ENCODE measurements around the gene PRKACB. TPM values are rescaled to one million over a fixed set of nuclear protein-coding genes. Genes with fewer than 3 reads are reported as not detected.

Gene PRKACB
- total RNA-seq, 1 experiment from 2014 or later: 135 TPM

GRCh38 chr1:84214115-84214956 lies 70.3 kb downstream of the PRKACB start:
- Histone ChIP-seq H3K27me3 (ENCODE audit: insufficient read depth, low read length) (no peaks in the 10 kb centered on the region), H3K9me3 (ENCODE audit: control insufficient read depth in 1 of 2, insufficient read depth in 1 of 2, low read depth in 1 of 2, low read length in 2 of 2) (no peaks in the 10 kb centered on the region), H3K4me1 (ENCODE audit: control insufficient read depth in 1 of 2, insufficient read depth in 2 of 2, low read length in 2 of 2) (peaks cover 24 to 37% of the 10 kb centered on the region in 2 experiments), H3K4me3 (replicated peaks in 1 of 2; ENCODE audit: low read depth in 1 of 2, low read length in 2 of 2) (no peak overlapping the region), H3K9ac (ENCODE audit: low read length) (no peak overlapping the region), H3K4me2 (ENCODE audit: low read length) (peak overlapping the region; percentile 36), H2AFZ (ENCODE audit: low read depth, low read length, poor library complexity, severe bottlenecking) (no peak overlapping the region), H4K20me1 (ENCODE audit: insufficient read depth) (no peaks in the 10 kb centered on the region), H3K9me2 (ENCODE audit: insufficient read depth) (no peaks in the 10 kb centered on the region), H3K79me2 (ENCODE audit: insufficient read depth, low read length) (no peaks in the 10 kb centered on the region), H3K36me3 (ENCODE audit: control insufficient read depth in 1 of 2, insufficient read depth in 2 of 2, low read length in 2 of 2) (peaks cover 5 to 16% of the 10 kb centered on the region in 2 experiments; a peak in 2 of 4 replicates), H3K27ac (ENCODE audit: low read depth, low read length) (peak overlapping the region; percentile 62)
- ChIA-PET RAD21 (ENCODE audit: low non-redundant PET in 1 of 2, low total read pairs in 2 of 2, uncharacterized antibody in 2 of 2, unreplicated experiment in 2 of 2) (interaction anchor here in 1 of 2 experiments (0.7 kb wide), 1 partner anchor 267 kb away, joined by 5 read pairs; no protein-coding TSS in a partner anchor), CTCF (no interaction called here), POLR2A (no interaction called here)
- ATAC-seq: peak; percentile 69
- no TSS peak for BruUV-seq (replicated peaks)
- no peak for DNase-seq (ENCODE audit: low read depth, low spot score)
- intact Hi-C loops (cut with micrococcal nuclease): no loop called here
- TF ChIP-seq TCF7L2 (IDR thresholded peaks at IDR 0.05; ENCODE audit: borderline replicate concordance, extremely low read depth, insufficient read depth, insufficient read length) (no peak), SIN3A (IDR thresholded peaks at IDR 0.05; ENCODE audit: low read depth) (no peak), ZNF274 (IDR thresholded peaks at IDR 0.05; ENCODE audit: low read depth, low read length) (no peak), RAD21 (IDR thresholded peaks at IDR 0.05; ENCODE audit: low read depth) (no peak), FOSL1 (IDR thresholded peaks at IDR 0.05; ENCODE audit: low read depth) (peak; percentile 17; the same call in 1 of the 2 replicates), POLR2AphosphoS5 (IDR thresholded peaks at IDR 0.05; ENCODE audit: low read depth, low read length) (no peak), CBX3 (IDR thresholded peaks at IDR 0.05; ENCODE audit: low read depth) (0 out of 2 replicates have a peak, but pooled peaks have one; percentile 31), CEBPB (IDR thresholded peaks at IDR 0.05; ENCODE audit: low read depth) (no peak), SP1 (IDR thresholded peaks at IDR 0.05; ENCODE audit: low read depth) (0 out of 2 replicates have a peak, but pooled peaks have one; percentile 20), ZFX (IDR thresholded peaks at IDR 0.05) (no peak), EZH2 (IDR thresholded peaks at IDR 0.05) (no peak), ELF1 (IDR thresholded peaks at IDR 0.05; ENCODE audit: borderline replicate concordance, low read depth) (no peak), JUND (IDR thresholded peaks at IDR 0.05) (peak; percentile 51), CTCF (IDR thresholded peaks at IDR 0.05 in 2 of 3, conservative IDR thresholded peaks at IDR 0.05 in 1 of 3; ENCODE audit: borderline replicate concordance in 1 of 3, insufficient read depth in 1 of 3, low read depth in 2 of 3, low read length in 2 of 3) (no peak), EZH2phosphoT487 (IDR thresholded peaks at IDR 0.05; ENCODE audit: borderline replicate concordance) (no peak), MAX (IDR thresholded peaks at IDR 0.05) (no peak), YY1 (IDR thresholded peaks at IDR 0.05; ENCODE audit: extremely low read depth, insufficient replicate concordance, low read depth, low read length) (no peak), POLR2A (IDR thresholded peaks at IDR 0.05; ENCODE audit: borderline replicate concordance, extremely low read depth, insufficient read depth, insufficient read length) (no peak)
- TF ChIP-seq, protein P1, sequence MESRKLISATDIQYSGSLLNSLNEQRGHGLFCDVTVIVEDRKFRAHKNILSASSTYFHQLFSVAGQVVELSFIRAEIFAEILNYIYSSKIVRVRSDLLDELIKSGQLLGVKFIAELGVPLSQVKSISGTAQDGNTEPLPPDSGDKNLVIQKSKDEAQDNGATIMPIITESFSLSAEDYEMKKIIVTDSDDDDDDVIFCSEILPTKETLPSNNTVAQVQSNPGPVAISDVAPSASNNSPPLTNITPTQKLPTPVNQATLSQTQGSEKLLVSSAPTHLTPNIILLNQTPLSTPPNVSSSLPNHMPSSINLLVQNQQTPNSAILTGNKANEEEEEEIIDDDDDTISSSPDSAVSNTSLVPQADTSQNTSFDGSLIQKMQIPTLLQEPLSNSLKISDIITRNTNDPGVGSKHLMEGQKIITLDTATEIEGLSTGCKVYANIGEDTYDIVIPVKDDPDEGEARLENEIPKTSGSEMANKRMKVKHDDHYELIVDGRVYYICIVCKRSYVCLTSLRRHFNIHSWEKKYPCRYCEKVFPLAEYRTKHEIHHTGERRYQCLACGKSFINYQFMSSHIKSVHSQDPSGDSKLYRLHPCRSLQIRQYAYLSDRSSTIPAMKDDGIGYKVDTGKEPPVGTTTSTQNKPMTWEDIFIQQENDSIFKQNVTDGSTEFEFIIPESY (IDR thresholded peaks at IDR 0.05; ENCODE audit: extremely low read depth, insufficient replicate concordance, low read length): no peak
- TF ChIP-seq, protein P2, sequence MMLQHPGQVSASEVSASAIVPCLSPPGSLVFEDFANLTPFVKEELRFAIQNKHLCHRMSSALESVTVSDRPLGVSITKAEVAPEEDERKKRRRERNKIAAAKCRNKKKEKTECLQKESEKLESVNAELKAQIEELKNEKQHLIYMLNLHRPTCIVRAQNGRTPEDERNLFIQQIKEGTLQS (IDR thresholded peaks at IDR 0.05): no peak

All from HCT116 (cell line).